Measurements from ENCODE around the gene ZBTB38.

ZBTB38 gene

GRCh38 chr3:141407825-141408224 lies 39.5 kb downstream of the ZBTB38 start:
- no peak for DNase-seq

- no peak for DNase-seq
Measured at GRCh38 chr3:141408596-141408995, 40.3 kb downstream of the ZBTB38 start.

DNA sequence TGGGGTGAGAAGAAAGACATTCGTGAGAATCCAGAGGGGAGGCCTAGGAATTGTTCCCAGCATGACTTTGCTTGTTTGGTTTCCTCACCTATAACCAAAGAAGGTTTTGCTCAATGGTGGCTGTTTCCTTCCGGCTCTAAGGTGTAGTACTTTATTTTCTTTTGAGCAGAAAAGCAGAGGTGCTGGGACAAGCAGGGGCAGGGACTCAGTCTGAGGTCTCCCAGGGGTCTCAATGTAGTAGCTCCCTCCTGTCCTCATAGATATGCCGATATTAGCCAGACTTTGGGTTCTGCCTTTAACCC lies 41.6 kb downstream of the ZBTB38 start:
- no peak for DNase-seq

- no peak for DNase-seq
Measured at GRCh38 chr3:141410408-141410807, 42.1 kb downstream of the ZBTB38 start.

DNA sequence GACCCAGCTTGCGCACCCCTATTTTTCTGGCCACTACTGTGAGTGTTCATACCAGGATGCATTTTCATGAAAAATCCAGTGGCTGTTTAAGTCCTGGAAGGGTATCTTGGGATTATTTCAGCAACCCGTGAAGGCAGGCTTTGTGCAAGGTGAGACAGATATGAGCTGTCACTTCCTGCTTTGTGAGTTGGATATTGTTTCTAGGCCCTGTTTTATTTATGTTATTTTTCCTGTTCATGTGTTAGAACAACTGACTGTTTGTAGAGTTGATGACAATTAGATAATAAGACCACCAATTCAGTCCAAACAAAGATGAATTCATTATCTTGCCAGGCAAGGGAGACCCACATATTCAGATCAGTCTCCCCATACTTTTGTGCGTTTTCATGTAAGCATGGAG lies 42.5 kb downstream of the ZBTB38 start:
- DNase-seq: no peak

DNA sequence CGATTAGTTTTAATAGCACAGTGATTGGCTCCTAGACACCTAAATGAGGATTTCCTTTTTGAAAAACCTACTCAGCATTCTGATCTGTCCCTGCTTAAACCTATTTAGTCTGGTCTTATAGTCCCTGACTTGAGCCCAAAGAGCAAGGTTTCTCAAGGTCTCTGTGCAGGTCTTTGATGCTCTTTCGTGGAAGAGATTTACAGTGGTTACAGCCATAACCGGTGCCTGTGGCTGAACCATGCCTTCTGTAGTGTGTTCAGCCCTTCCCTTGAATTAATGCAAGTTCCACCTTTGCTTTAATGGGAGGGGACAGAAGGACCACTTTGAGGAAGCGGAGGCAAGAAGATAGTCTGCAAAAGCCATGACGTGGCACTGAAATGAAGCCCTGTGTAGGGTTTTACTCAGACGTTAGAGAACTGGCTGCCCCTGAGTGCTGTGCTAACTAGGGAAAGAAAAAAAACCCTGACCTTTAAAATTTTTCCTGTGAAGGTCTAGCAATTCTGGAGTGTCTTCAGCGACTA lies 43.0 kb downstream of the ZBTB38 start:
- no peak for DNase-seq

GRCh38 chr3:141412087-141412935 lies 44.0 kb downstream of the ZBTB38 start:
- peak; percentile 45 for DNase-seq

- no peak for DNase-seq
Measured at GRCh38 chr3:141412936-141413354, 44.6 kb downstream of the ZBTB38 start.

DNA sequence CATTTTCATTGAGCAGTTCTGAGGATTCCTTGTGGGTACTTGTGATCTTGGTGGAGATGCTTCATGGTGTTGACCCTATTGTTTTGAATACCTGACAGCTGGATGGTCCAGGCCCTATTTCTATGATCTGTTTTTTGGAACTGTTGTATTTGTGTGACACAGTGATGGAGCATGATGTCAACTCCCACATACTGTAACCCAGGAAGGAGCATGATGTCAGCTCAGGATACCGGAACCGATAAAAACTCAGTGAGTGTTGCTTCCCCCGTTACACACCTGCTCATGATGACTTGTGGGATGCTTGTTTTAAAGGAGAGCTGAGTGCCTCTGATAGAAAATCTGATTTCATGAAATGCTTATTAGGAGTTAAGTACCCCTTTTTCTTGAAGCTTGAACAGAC lies 45.1 kb downstream of the ZBTB38 start:
- DNase-seq: no peak

- no peak for DNase-seq
Measured at GRCh38 chr3:141413801-141414689, 45.7 kb downstream of the ZBTB38 start.

DNA sequence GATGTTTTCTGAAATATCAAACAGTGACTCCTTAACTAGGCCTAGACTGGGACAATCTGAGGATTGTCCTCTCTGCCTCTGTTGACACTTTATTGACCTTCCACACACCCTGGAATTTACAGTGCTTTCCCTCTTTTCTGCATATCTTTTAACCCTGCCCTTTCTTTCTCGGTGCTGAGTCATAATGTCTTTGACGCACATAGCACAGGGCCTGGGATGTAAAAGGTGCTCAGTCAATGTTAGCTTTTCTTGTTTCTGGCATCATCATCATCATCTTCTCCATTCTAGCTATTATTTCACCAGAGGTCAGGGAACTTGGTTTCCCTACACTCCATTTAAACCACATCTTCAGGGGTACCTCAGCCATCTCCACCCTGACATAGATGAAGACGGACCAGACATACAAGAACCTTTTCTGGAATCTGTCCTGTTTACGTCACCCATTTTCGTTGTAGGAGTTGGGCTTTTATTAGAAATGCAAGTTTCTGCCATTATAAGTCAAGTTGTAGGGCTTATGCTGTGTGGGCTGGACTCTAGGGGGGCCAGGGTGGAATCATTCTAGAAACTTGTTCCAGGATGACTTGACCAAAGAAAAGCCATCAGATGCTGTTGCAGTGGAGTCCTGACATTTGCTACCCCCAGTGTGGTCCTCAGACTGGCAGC lies 46.6 kb downstream of the ZBTB38 start:
- no peak for DNase-seq

- no peak for DNase-seq
Measured at GRCh38 chr3:141415953-141416352, 47.6 kb downstream of the ZBTB38 start.

Measured in T1000 (cell line).